ENCODE results near the gene PKN1. TPM values are rescaled to one million over a fixed set of nuclear protein-coding genes. Genes with fewer than 3 reads are reported as not detected.
A peak's percentile ranks its signal among the peaks of the same experiment; 100 is the strongest.
"Not testable (repeated sequence)": the region's sequence is repeated elsewhere in the genome, so short reads cannot be mapped to it uniquely, and the experiment has no call there.

PKN1 gene
- total and polyA plus RNA-seq, 2 of the 13 experiments (the other 11 are each of a cell fraction or from before 2014, with no cell fraction given) = 45.7 to 54.5 TPM

DNA sequence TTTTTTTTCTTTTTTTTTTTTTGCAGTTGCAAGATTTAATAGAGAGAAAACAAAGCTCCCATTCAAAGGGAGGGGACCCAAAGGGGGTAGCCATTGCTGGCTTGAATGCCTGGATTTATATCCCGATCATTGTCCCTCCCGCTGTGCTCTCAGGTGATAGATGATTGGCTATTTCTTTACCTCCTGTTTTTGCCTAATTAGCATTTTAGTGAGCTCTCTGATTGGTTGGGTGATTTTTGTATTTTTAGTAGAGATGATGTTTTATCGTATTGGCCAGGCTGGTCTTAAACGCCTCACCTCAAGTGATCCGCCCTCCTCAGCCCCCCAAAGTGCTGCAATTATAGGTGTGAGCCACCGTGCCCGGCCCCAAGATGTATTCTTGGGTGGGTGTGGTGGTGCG is 71.5 kb downstream of the PKN1 start:
- CTCF ChIA-PET (ENCODE audit: low intra/inter-chr PET ratio, low total read pairs) = interaction anchor here (1.3 kb wide), 1 partner anchor 52 kb away, joined by 6 read pairs; no protein-coding TSS in a partner anchor
- in situ Hi-C loops (cut with HindIII; ENCODE audit: extremely low pct_ligation_motif_present, low pct_unique_long_range_greater_than_20kb) = loop anchor here (5.0 kb wide), 1 partner anchor 43 kb away; no protein-coding TSS in a partner anchor
- H3K79me2 ChIP-seq (ENCODE audit: insufficient read depth, low read length); H3K9me3 ChIP-seq (ENCODE audit: low read length); H3K4me3 ChIP-seq (replicated peaks in 1 of 3; ENCODE audit: insufficient read depth in 1 of 3, low read depth in 2 of 3, low read length in 3 of 3); intact Hi-C loops (cut with micrococcal nuclease; ENCODE audit: unreplicated experiment); H3K36me3 ChIP-seq (replicated peaks in 1 of 2; ENCODE audit: control insufficient read depth in 1 of 2, insufficient read depth in 2 of 2, low read length in 2 of 2); ATAC-seq; BruUV-seq (replicated peaks); H3K27me3 ChIP-seq (ENCODE audit: control insufficient read depth in 1 of 2, insufficient read depth in 2 of 2, low read length in 2 of 2); FAIRE-seq; H2AFZ ChIP-seq (ENCODE audit: low read length); H3K9ac ChIP-seq (ENCODE audit: insufficient read depth, low read depth, low read length); H4K20me1 ChIP-seq (ENCODE audit: insufficient read depth, low read length); DNase-seq (ENCODE audit: low spot score); H3K27ac ChIP-seq (ENCODE audit: extremely low read length, insufficient read depth, low read length); H3K4me2 ChIP-seq (ENCODE audit: low read depth, low read length): not testable (repeated sequence)
- POLR2A ChIA-PET = interaction anchor here (0.7 to 1.7 kb wide), 4 partner anchors 9 to 620 kb away, joined by 3 to 11 read pairs (median 6); partner anchors contain the start of gene DNAJB1
- TF ChIP-seq MAFK (conservative IDR thresholded peaks at IDR 0.05 in 1 of 2, IDR thresholded peaks at IDR 0.05 in 1 of 2; ENCODE audit: low read length in 2 of 2) = peak in 1 of 2 experiments; percentile 11; a peak in 1 of 4 replicates
- peaks cover 73% of the 10 kb centered on the region for H3K4me1 ChIP-seq (ENCODE audit: insufficient read depth, low read length)
- 71% methylated on average over 8 of the region's 8 CpGs for WGBS (ENCODE audit: low lambda C conversion rate)

DNA sequence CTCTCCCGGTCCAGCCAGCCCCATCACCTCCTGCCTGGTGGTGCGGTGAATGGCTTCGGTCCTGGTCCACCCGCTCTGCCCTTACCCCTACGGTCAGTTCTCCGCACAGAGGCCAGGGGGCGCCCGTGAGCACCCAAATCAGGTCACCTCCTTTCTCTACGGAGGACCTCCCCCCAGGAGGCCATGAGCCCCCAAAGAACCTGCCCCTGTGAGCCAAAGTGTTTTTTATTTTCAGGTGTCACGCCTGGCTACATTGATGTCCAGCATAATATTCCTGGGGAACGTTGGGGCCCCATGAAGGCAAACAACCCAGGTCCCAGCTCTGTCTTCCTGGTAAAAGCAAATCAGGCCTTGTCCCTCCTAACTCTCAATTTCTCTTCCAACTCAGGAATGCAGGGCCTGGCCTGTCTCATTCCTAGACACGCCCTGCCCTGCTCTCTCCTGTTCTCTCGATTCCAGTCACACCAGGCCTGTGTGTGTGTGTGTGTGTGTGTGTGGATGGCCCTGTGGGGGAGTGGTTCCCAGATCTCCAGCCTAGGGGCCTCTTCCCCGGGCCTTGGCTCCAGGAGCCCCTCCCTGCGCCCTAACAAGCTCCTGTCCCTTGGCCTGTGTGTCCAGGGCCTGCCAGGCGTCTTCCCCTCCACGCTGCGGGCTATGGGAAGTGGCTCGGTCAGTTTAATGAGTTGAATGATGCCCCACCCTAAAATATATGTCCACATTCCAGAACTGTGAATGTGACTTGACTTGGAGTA is 72.6 kb downstream of the PKN1 start:
- peaks cover 84% of the 10 kb centered on the region for H3K4me1 ChIP-seq (ENCODE audit: insufficient read depth, low read length)
- no peaks in the 10 kb centered on the region for H3K79me2 ChIP-seq (ENCODE audit: insufficient read depth, low read length)
- H3K36me3 ChIP-seq (replicated peaks in 1 of 2; ENCODE audit: control insufficient read depth in 1 of 2, insufficient read depth in 2 of 2, low read length in 2 of 2) = no peaks in the 10 kb centered on the region
- ATAC-seq (peak; percentile 83), FAIRE-seq (no peak), DNase-seq (ENCODE audit: low spot score) (peak; percentile 64)
- H2AFZ ChIP-seq (ENCODE audit: low read length) = peak overlapping the region; percentile 65
- H3K9ac ChIP-seq (ENCODE audit: insufficient read depth, low read depth, low read length) = peak overlapping the region; percentile 64
- peak overlapping the region; percentile 43 to 66 (median 50) for H3K4me3 ChIP-seq (replicated peaks in 1 of 3; ENCODE audit: insufficient read depth in 1 of 3, low read depth in 2 of 3, low read length in 3 of 3)
- H3K27me3 ChIP-seq (ENCODE audit: control insufficient read depth in 1 of 2, insufficient read depth in 2 of 2, low read length in 2 of 2) = no peaks in the 10 kb centered on the region
- in situ Hi-C loops (cut with HindIII; ENCODE audit: extremely low pct_ligation_motif_present, low pct_unique_long_range_greater_than_20kb) (no loop called here), intact Hi-C loops (cut with micrococcal nuclease; ENCODE audit: unreplicated experiment) (no loop called here)
- H3K9me3 ChIP-seq (ENCODE audit: low read length) = no peaks in the 10 kb centered on the region
- H3K27ac ChIP-seq (ENCODE audit: extremely low read length, insufficient read depth, low read length) = peak overlapping the region; percentile 41
- POLR2A ChIA-PET = interaction anchor here (0.9 to 3.5 kb wide), 4 partner anchors 8 to 369 kb away, joined by 3 to 41 read pairs (median 4); partner anchors contain the start of genes ASF1B and DNAJB1
- CTCF ChIA-PET (ENCODE audit: low intra/inter-chr PET ratio, low total read pairs) = interaction anchor here (0.7 to 1.3 kb wide), 3 partner anchors 46 to 67 kb away, joined by 3 to 6 read pairs (median 5); no protein-coding TSS in a partner anchor
- H3K4me2 ChIP-seq (ENCODE audit: low read depth, low read length) = peak overlapping the region; percentile 96
- no TSS peak for BruUV-seq (replicated peaks)
- WGBS (ENCODE audit: low lambda C conversion rate) = 2% methylated on average over 12 of the region's 19 CpGs
- H4K20me1 ChIP-seq (ENCODE audit: insufficient read depth, low read length) = no peaks in the 10 kb centered on the region
- peak; percentile 40; the same call in 1 of the 2 replicates for TF ChIP-seq GATAD2A (CRISPR knock-in tag; IDR thresholded peaks at IDR 0.05)
- TF ChIP-seq, protein P1, sequence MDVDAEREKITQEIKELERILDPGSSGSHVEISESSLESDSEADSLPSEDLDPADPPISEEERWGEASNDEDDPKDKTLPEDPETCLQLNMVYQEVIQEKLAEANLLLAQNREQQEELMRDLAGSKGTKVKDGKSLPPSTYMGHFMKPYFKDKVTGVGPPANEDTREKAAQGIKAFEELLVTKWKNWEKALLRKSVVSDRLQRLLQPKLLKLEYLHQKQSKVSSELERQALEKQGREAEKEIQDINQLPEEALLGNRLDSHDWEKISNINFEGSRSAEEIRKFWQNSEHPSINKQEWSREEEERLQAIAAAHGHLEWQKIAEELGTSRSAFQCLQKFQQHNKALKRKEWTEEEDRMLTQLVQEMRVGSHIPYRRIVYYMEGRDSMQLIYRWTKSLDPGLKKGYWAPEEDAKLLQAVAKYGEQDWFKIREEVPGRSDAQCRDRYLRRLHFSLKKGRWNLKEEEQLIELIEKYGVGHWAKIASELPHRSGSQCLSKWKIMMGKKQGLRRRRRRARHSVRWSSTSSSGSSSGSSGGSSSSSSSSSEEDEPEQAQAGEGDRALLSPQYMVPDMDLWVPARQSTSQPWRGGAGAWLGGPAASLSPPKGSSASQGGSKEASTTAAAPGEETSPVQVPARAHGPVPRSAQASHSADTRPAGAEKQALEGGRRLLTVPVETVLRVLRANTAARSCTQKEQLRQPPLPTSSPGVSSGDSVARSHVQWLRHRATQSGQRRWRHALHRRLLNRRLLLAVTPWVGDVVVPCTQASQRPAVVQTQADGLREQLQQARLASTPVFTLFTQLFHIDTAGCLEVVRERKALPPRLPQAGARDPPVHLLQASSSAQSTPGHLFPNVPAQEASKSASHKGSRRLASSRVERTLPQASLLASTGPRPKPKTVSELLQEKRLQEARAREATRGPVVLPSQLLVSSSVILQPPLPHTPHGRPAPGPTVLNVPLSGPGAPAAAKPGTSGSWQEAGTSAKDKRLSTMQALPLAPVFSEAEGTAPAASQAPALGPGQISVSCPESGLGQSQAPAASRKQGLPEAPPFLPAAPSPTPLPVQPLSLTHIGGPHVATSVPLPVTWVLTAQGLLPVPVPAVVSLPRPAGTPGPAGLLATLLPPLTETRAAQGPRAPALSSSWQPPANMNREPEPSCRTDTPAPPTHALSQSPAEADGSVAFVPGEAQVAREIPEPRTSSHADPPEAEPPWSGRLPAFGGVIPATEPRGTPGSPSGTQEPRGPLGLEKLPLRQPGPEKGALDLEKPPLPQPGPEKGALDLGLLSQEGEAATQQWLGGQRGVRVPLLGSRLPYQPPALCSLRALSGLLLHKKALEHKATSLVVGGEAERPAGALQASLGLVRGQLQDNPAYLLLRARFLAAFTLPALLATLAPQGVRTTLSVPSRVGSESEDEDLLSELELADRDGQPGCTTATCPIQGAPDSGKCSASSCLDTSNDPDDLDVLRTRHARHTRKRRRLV (CRISPR knock-in tag; IDR thresholded peaks at IDR 0.05) = 0 out of 2 replicates have a peak, but pooled peaks have one; percentile 42
- TF ChIP-seq STAG1 (CRISPR knock-in tag; IDR thresholded peaks at IDR 0.05) = peak; percentile 49
- TF ChIP-seq, protein P2, sequence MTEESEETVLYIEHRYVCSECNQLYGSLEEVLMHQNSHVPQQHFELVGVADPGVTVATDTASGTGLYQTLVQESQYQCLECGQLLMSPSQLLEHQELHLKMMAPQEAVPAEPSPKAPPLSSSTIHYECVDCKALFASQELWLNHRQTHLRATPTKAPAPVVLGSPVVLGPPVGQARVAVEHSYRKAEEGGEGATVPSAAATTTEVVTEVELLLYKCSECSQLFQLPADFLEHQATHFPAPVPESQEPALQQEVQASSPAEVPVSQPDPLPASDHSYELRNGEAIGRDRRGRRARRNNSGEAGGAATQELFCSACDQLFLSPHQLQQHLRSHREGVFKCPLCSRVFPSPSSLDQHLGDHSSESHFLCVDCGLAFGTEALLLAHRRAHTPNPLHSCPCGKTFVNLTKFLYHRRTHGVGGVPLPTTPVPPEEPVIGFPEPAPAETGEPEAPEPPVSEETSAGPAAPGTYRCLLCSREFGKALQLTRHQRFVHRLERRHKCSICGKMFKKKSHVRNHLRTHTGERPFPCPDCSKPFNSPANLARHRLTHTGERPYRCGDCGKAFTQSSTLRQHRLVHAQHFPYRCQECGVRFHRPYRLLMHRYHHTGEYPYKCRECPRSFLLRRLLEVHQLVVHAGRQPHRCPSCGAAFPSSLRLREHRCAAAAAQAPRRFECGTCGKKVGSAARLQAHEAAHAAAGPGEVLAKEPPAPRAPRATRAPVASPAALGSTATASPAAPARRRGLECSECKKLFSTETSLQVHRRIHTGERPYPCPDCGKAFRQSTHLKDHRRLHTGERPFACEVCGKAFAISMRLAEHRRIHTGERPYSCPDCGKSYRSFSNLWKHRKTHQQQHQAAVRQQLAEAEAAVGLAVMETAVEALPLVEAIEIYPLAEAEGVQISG (CRISPR knock-in tag; IDR thresholded peaks at IDR 0.05) = peak; percentile 18; the same call in 1 of the 2 replicates
- 0 out of 2 replicates have a peak, but pooled peaks have one; percentile 6 for TF ChIP-seq HNF4A (CRISPR knock-in tag; IDR thresholded peaks at IDR 0.05)

Measured in HepG2 (cell line).